Measurements from ENCODE around the gene SSBP3. TPM values are rescaled to one million over a fixed set of nuclear protein-coding genes. Genes with fewer than 3 reads are reported as not detected.

The SSBP3 gene
- polyA plus RNA-seq, 4 donors = 110 to 130 (median 123) TPM

- peak; percentile 86 to 96 (median 93) for DNase-seq (ENCODE audit: low read depth in 4 of 4, low spot score in 2 of 4)
Measured at GRCh38 chr1:54273092-54273794, 133.0 kb downstream of the SSBP3 start.

DNA sequence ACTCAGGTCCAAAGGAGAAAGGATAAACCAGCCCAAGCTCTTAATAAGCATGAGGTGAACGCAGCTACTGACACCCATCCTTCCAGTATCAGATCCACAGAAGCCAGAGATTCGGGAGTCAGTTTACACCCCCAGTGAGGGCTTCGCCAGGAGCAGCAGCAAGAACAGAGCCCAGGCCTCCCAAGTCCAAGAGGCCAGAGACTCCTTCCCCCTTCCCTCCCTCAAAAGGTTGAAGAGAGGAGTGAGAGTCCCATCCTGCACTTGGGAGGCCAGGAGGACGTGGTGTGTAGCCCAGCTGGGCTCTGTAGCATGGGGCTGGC lies 133.5 kb downstream of the SSBP3 start:
- no peak for DNase-seq (ENCODE audit: low read depth in 4 of 4, low spot score in 2 of 4)

DNA sequence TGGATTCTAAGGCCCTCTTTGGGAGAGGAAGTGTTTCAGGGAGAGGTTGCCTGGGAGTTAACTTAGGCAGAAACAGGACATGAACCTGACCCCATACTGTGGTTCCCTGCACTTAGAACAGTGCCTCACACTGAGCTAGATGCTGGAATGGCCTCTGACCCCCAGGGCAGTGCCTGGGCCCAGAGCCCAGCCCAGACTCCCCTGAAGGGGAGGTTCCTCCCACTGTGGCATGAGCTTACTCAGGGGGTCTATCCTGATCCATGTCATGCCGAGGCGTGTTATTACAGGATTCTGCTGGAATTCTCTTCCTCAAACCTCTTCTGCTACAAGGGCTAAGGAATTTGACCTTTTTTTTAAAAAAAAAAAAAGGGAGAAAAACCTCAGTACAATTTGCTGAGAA lies 134.1 kb downstream of the SSBP3 start:
- DNase-seq (ENCODE audit: low read depth in 4 of 4, low spot score in 2 of 4) = no peak

GRCh38 chr1:54271341-54271740 lies 134.9 kb downstream of the SSBP3 start:
- DNase-seq (ENCODE audit: low read depth in 4 of 4, low spot score in 2 of 4) = no peak

GRCh38 chr1:54270543-54270942 lies 135.7 kb downstream of the SSBP3 start:
- DNase-seq (ENCODE audit: low read depth in 4 of 4, low spot score in 2 of 4) = no peak

GRCh38 chr1:54268762-54269297 lies 137.4 kb downstream of the SSBP3 start:
- no peak for DNase-seq (ENCODE audit: low read depth in 4 of 4, low spot score in 2 of 4)

DNA sequence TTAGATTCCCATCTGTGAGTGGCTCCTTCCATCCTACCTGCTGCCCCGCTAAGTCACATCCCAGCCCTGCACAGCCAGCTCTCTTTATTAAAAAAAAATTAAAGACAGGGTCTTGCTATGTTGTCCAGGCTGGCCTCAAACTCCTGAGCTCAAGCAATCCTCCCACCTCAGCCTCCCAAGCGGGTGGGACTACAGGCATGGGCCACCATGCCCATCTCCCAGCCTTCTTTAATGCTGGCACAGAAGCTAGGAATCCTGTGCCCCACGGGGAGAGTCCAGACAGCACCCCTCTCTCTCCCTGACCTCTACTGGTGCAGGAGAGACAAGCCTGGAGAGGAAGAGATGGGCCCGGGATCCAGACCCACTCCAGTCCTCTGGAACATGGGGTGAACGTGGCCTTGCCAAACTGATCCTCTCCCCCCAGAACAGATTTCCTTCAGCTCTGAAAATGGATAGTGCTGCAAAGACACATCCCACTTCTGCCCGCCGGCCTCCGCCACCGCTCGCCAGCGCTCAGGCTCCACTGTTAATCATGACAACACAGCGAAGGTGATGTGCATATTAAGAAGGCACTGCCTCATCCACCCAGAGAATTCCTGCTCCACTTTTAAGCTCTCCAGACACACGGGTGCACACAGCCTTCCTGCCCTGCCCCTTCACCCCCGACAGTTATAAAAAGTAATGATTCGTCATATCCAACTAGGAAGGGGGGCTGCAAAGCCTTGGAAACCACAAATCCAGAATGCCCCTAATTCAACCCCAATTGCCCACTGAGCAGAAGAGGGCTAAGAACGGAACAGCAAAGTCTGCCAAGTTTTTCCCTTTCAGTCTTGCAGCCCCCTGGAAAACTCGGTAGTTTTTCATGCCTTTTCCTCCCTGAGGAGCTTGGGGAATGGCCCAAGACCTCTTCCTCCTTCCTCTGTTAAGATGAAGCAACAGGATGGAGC lies 138.1 kb downstream of the SSBP3 start:
- DNase-seq (ENCODE audit: low read depth in 4 of 4, low spot score in 2 of 4) = no peak

DNA sequence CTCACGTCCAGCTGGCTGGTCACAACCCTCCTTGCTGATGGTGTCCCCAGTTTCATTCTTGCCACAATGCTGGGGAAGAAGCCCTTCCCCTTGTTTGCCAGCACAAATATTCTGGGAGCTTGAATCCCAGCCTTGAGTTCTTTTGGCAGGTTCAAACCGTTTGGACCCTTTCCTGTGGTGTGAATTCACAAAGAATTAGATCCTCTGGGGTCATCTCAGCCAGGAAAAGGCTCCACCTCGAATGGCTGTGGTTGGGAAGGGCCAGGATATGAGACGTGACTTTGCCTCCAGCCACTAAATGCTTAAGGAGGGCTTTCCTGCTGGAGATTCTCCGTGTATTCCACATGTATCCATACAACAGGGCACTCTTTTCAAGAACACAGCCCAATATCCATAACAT lies 139.3 kb downstream of the SSBP3 start:
- DNase-seq (ENCODE audit: low read depth in 4 of 4, low spot score in 2 of 4) = no peak

GRCh38 chr1:54266195-54266594 lies 140.0 kb downstream of the SSBP3 start:
- no peak for DNase-seq (ENCODE audit: low read depth in 4 of 4, low spot score in 2 of 4)

GRCh38 chr1:54265659-54266058 lies 140.5 kb downstream of the SSBP3 start:
- no peak for DNase-seq (ENCODE audit: low read depth in 4 of 4, low spot score in 2 of 4)

DNA sequence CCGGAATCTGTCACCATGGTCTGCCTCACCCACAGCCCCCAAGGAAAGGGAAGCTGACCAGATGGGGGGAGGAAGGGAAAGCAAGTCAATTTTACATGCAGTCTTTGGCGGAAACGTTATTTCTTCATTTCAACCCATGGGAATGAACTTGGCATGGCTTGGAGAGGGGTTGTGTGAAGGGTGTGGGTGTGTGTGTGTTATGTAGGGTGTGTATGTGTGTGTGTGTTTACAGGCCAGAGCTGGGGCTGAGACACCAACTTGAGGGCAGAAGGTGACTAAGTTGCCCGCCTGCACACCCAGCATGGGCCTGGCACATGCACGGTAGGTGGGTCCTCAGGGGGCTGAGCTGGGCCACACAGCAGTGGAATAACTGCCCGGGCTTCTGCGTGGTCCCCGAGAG lies 141.1 kb downstream of the SSBP3 start:
- no peak for DNase-seq (ENCODE audit: low read depth in 4 of 4, low spot score in 2 of 4)

DNA sequence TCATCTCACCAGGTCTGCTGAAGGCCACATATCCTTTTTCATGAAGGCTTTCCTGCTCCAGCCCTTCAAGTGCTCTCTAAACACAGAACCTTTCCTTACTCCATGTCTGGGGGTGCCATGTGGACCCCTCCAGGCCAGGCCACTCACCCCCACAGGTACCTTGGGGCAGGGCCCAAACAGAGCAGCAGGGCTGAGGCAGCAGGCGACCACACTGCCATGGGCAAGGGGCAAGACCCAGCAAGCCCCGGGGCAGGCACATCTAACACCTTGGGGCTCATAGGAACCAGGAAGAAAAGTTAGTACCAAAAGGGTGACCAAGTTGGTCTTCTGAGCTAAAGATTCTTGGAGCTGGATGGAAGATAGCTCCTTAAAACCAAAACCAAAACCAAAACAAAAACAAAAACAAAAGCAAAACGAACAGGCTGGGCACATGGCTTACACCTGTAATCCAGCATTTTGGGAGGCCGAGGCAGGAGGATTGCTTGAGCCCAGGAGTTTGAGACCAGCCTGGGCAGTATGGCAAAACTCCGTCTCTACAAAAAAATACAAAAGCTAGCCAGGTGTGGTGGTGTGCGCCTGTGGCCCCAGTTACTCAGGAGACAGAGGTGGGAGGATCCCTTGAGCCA lies 142.5 kb downstream of the SSBP3 start:
- no peak for DNase-seq (ENCODE audit: low read depth in 4 of 4, low spot score in 2 of 4)

DNA sequence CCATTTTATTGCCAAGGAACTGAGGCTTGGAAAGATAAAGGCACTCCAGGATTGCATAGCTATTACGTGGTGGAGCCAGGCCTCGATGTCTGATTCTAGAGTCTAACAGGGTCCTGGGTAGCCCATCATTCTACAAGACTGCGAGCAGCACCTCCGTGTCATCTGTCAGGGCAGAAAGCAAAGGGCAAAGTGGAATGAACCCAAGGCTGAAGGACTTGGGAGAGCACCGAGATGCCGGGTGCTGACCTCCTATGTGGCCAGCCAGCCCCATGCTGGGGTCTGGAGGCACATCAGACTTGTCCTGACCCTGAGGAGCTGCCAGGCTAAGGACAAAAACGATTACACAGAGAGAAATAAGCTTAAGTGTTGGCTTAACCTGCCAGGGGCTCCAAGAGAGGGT lies 143.9 kb downstream of the SSBP3 start:
- no peak for DNase-seq (ENCODE audit: low read depth in 4 of 4, low spot score in 2 of 4)

DNA sequence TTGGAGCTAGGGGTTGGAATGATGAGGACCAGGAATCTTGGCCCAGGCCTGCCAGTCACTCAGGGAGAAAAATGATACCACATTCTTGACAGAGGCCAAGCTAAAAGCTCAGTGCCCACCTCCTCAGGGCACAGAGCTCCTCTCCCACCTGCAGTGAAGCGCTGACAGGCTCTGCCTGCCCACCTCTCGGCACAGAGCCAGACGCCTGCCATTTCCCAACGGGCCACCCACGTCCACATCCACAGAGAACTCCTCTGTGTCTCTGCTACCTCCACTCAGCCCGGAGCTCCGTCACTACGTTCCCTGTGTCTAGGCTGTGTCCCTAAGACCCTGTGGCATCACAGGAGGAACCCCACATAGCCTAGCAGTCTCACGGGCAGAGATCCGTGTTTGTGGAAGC lies 145.4 kb downstream of the SSBP3 start:
- no peak for DNase-seq (ENCODE audit: low read depth in 4 of 4, low spot score in 2 of 4)

GRCh38 chr1:54259546-54260140 lies 146.6 kb downstream of the SSBP3 start:
- no peak for DNase-seq (ENCODE audit: low read depth in 4 of 4, low spot score in 2 of 4)

- no peak for DNase-seq (ENCODE audit: low read depth in 4 of 4, low spot score in 2 of 4)
Measured at GRCh38 chr1:54257876-54258275, 148.3 kb downstream of the SSBP3 start.

DNA sequence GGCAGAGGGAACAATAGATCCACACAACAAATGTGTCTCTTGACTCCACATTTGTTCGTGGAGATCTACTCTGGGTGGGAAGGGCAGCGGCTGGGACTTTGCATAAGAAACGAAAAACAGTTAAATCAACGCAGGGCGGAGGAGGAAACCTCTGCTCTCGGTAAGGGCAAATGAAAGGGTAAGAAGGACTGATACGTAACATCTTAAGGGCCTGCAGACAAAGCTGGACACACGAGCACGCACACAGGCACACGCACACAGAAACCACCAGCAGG lies 148.9 kb downstream of the SSBP3 start:
- no peak for DNase-seq (ENCODE audit: low read depth in 4 of 4, low spot score in 2 of 4)

- DNase-seq (ENCODE audit: low read depth in 4 of 4, low spot score in 2 of 4) = no peak
Measured at GRCh38 chr1:54256522-54257345, 149.5 kb downstream of the SSBP3 start.

- no peak for DNase-seq (ENCODE audit: low read depth in 4 of 4, low spot score in 2 of 4)
Measured at GRCh38 chr1:54255026-54255702, 151.0 kb downstream of the SSBP3 start.

- DNase-seq (ENCODE audit: low read depth in 4 of 4, low spot score in 2 of 4) = no peak
Measured at GRCh38 chr1:54254055-54254454, 152.1 kb downstream of the SSBP3 start.

Measured in left renal cortex interstitium (tissue), 4 donors.